GM12874 (cell line): ENCODE data around the gene ITGA3.

Experiments used
- TF ChIP-seq, protein P1 (sequence below): IDR thresholded peaks from 2 replicates; pipeline ENCODE4 v1.5.1; 2011; ENCODE audit warnings: low read depth, mild to moderate bottlenecking, control low read depth, low read length, moderate library complexity; ENCODE audit not compliant: insufficient read depth

ITGA3 gene

DNA sequence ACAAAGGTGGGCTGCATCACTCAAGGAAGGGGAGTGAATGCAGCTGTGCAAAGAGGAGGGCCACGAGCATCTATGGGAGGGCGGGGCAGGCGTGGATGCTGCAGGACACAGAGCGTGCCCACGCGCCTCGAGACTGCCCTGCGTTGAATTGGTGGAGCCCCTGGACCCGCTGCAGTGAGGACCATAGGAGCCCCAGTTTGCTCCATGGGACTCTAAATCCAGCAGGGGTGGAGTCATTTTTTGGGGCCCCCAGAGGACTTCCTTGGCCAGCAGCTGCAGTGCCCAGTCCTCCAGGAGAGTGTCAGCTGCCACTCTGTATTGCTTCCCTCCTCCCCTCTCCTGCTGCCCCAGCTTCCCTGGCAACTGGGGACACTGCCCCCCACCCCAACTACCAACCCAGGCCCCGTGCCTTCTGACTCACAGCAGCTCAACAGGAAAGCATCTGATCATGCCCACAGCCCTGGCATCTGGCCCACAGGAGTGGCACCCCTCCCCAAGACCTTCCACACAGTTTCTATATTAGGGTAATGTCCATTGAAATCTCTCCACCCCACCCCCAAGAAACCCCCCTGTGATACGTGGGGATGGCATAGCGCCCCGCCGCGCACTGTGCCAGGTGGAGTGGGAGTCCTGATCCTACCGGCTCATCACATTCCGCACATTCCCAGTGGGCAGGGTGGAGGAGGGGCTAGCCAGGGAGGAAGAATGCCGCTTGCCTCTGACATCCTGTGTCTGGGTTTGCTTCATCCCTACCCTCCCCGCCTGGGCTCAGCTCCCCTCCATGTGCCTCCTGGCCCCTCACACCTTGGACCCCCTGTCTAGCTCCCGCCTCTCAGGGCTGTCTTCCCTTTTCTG, 27.8 kb upstream of the ITGA3 start:
- TF ChIP-seq, protein P1, sequence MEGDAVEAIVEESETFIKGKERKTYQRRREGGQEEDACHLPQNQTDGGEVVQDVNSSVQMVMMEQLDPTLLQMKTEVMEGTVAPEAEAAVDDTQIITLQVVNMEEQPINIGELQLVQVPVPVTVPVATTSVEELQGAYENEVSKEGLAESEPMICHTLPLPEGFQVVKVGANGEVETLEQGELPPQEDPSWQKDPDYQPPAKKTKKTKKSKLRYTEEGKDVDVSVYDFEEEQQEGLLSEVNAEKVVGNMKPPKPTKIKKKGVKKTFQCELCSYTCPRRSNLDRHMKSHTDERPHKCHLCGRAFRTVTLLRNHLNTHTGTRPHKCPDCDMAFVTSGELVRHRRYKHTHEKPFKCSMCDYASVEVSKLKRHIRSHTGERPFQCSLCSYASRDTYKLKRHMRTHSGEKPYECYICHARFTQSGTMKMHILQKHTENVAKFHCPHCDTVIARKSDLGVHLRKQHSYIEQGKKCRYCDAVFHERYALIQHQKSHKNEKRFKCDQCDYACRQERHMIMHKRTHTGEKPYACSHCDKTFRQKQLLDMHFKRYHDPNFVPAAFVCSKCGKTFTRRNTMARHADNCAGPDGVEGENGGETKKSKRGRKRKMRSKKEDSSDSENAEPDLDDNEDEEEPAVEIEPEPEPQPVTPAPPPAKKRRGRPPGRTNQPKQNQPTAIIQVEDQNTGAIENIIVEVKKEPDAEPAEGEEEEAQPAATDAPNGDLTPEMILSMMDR, result no peak

DNA sequence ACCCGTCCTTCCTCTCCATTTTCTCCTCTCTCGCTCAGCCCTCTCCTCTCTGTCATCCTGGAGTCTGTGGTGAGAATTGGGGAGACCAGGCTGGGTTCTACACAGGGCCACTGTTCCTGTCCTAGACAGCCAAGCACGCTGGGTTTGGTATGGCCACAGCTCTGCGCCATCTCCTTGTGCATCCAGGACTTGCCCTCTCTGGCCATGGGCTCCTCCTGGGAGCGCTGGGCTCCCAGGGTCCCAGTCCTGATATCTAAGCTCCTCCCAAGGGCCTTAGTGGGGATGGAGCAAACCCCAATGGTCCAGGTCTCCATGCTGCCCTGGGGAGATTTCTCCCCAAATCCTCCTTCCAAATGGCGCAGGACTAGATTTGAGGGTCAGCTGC, 27.2 kb upstream of the ITGA3 start:
- TF ChIP-seq, protein P1, result no peak

DNA sequence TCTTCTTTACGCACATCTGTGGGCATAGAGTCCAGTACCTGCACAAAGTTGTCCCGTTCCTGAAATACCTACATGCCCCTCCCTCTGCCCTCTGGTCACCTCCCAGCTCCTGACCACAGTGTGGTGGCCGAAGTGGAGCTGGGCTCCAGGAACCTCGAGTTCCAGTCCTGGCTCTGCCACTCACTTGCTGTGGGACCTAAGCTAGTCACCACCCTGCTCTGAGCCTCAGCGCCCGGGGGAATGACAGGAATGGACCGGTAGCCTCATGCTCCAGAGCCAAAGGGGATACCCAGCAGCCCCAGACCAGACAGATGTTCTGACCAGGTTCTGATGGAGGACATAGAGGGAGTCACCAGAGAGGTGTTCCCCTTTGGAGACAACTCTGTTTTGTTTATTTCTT, 26.7 kb upstream of the ITGA3 start:
- TF ChIP-seq, protein P1, result no peak

DNA sequence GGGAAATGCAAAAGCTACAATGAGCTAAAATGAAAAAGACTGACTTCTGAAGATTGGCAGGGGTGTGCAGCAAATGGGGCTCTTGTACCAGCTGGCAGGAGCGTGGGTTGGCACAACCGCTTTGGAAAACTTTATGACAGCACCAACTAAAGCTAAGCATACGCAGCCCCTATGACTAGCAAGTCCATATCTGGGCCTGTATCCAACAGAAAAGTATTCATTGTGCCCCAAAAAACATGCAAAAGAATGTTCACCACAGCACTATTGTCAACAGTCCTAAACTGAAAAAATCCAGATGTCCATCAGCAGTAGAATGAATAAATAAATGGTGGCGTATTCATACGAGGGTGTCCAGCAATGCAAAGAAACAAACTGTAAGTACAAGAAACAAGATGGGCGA, 22.6 kb upstream of the ITGA3 start:
- TF ChIP-seq, protein P1, result no peak

DNA sequence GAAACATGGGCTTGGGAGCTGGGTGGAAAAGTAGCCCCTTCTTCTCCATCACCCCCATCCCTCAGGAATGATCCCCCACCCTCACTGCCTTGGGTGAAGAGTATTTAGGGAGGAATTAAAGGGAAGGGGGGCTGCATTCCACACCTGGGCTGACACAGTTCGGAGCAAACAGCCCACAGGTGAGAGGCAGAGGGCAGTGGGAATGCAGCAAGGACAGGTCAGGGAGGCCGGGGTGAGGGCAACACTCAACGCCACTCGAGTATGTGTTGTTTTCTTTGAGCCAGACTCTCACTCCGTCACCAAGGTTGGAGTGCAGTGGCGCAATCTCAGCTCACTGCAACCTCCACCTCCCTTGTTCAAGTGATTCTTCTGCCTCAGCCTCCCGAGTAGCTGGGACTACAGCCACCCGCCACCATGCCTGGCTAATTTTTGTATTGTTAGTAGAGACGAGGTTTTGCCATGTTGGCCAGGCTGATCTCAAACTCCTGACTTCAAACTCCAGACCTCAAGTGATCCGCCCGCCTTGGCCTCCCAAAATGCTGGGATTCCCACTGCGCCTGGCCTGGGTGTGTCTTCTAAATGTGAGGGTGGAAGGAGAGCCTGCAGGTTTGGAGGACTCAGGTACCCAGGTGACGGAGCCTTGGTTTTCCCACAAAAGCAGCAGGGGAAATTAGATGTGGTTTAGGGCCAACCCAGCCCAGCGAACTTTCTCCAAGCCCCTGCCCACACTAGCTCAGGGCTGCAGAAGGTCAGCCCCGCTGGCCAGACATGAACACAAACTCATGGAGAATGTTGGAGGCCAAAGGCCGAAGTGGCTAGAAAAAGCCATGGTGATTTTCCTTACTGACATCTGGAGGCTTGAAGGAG, 21.2 kb upstream of the ITGA3 start:
- TF ChIP-seq, protein P1, result no peak

DNA sequence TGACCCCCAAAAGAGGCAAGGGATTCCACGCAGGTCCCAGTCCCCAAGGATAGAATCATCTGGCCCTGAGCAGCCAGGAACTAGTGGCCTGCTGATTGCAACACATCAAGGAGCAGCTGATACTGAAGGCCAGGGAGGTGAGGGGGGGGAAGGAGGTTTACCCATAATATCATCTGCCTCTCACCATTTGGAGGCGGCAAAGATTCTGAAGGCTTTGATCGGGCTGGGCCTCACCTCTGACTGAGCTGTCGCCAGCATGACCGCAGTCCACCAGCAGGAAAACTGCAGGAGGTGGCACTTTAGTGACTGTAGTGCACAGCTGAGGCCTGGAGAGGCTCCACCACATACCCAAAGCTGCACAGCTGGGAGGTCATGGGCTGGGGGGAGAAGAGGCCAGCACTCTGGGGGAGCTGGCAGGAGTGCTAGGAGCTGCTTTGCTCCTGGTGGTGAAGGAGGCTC, 20.5 kb upstream of the ITGA3 start:
- TF ChIP-seq, protein P1, result no peak

DNA sequence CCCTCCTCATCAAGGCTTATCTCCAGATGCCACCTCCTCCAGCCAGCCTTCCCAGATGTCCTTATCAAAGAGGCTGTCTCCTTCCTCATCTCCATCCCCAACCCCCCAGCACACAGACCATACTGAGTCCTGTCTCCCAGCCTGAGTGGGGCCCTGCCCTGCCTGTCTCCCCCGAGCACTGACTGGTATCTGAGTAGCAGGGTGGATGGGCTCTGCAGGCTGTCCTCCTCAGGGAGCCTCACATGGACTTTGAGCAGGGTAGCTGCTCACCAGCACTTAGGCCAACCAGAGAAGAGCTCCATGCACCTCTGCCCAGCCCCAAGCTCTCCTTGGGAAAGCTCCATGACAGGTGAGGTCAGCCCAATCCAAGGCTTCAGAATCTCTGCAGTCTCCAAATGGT, 20.0 kb upstream of the ITGA3 start:
- TF ChIP-seq, protein P1, result no peak
